Muscle of back (tissue), 11 donors: ENCODE data around the gene INMT. TPM values are rescaled to one million over a fixed set of nuclear protein-coding genes. Genes with fewer than 3 reads are reported as not detected.

Experiments
- DNase-seq, 3 donors: peaks; one replicate each; pipeline versions ENCODE4 v3.0.0 to v3.0.0-alpha.2; 2013
- polyA plus RNA-seq, 10 donors: library from polyadenylated mRNA; unstranded; fragments of 120-200 nt; gene quantifications; one replicate each; pipeline ENCODE4 v1.2.1, GENCODE V29; 2013; ENCODE audit not compliant: insufficient read length in 10 of 10

Gene INMT
- polyA plus RNA-seq, 10 donors: 6.3 to 11.9 (median 8.0) TPM

- no peak for DNase-seq
Measured at GRCh38 chr7:30727061-30727945, 24.6 kb upstream of the INMT start.

GRCh38 chr7:30728591-30729100, 23.3 kb upstream of the INMT start:
- DNase-seq: no peak

- no peak for DNase-seq
Measured at GRCh38 chr7:30729642-30730041, 22.3 kb upstream of the INMT start.

GRCh38 chr7:30730097-30730496, 21.8 kb upstream of the INMT start:
- DNase-seq: no peak

GRCh38 chr7:30730996-30731395, 20.9 kb upstream of the INMT start:
- no peak for DNase-seq

- no peak for DNase-seq
Measured at GRCh38 chr7:30731581-30731980, 20.4 kb upstream of the INMT start.

- no peak for DNase-seq
Measured at GRCh38 chr7:30732606-30733005, 19.3 kb upstream of the INMT start.

GRCh38 chr7:30733216-30733615, 18.7 kb upstream of the INMT start:
- no peak for DNase-seq

- no peak for DNase-seq
Measured at GRCh38 chr7:30733691-30734090, 18.2 kb upstream of the INMT start.

- no peak for DNase-seq
Measured at GRCh38 chr7:30734497-30734896, 17.4 kb upstream of the INMT start.

GRCh38 chr7:30735631-30736030, 16.3 kb upstream of the INMT start:
- DNase-seq: no peak

- no peak for DNase-seq
Measured at GRCh38 chr7:30736291-30736690, 15.6 kb upstream of the INMT start.

GRCh38 chr7:30738026-30738915, 13.7 kb upstream of the INMT start:
- no peak for DNase-seq

GRCh38 chr7:30739691-30740090, 12.2 kb upstream of the INMT start:
- no peak for DNase-seq

- DNase-seq: peak; percentile 50 to 87 (median 79)
Measured at GRCh38 chr7:30740417-30741181, 11.3 kb upstream of the INMT start.

- no peak for DNase-seq
Measured at GRCh38 chr7:30741289-30741688, 10.6 kb upstream of the INMT start.

- DNase-seq: peak in 1 of 3 donors; percentile 77
Measured at GRCh38 chr7:30743371-30744074, 8.4 kb upstream of the INMT start.

- no peak for DNase-seq
Measured at GRCh38 chr7:30744075-30744417, 7.9 kb upstream of the INMT start.

- peak in 1 of 3 donors; percentile 71 for DNase-seq
Measured at GRCh38 chr7:30745261-30745941, 6.5 kb upstream of the INMT start.

- no peak for DNase-seq
Measured at GRCh38 chr7:30750010-30750409, 1.9 kb upstream of the INMT start.
